K562 (cell line): ENCODE data around the gene FDX2. TPM values are rescaled to one million over a fixed set of nuclear protein-coding genes. Genes with fewer than 3 reads are reported as not detected.

Experiments used
- ATAC-seq: fragments of 200-7000 bp; cut with Tn5 transposase; 3 replicates; pipeline ENCODE4 v1.9.1; 2020; ENCODE audit warnings: moderate library complexity
- BruUV-seq: library from RNA; stranded (reverse); fragments of 400-500 nt; replicated peaks from 2 replicates; lab custom pipeline; 2021; lab: Mats Ljungman, UMichigan
- CTCF ChIA-PET: fragments of 300-600 bp; formaldehyde crosslinking; extraction: SDS; loops from one replicate; lab custom pipeline; 2021; ENCODE audit warnings: low intra/inter-chr PET ratio; lab: Yijun Ruan, JAX
- POLR2A ChIA-PET: fragments of 300-600, 350-650 bp; sonication (Branson Sonifier 250); formaldehyde crosslinking; extraction: SDS; loops from one replicate; lab custom pipeline; 2021; ENCODE audit warnings: antibody characterized with exemption, inconsistent platforms; lab: Yijun Ruan, JAX
- DNase-seq, 4 experiments: peaks; one replicate each; pipeline versions ENCODE4 v3.0.0 to v3.0.0-alpha.2; 2011 to 2018; ENCODE audit warnings: low spot score in 3 of 4, mixed read lengths in 3 of 4; ENCODE audit errors: extremely low read depth in 1 of 4
- FAIRE-seq: peaks from 2 replicates; lab custom pipeline; 2011; peaks lifted over from hg19 to GRCh38; lab: Jason Lieb, UNC
- H2AFZ ChIP-seq: 2 replicates; pipeline ENCODE4 v1.6.0; 2011; ENCODE audit warnings: low read depth, low read length, control low read depth, inconsistent platforms
- H3K27ac ChIP-seq: fragments of 200-600 bp; 3 replicates; pipeline ENCODE4 v1.8.0; 2011; ENCODE audit warnings: low read depth, mild to moderate bottlenecking, control low read depth, inconsistent platforms, low read length, moderate library complexity, mixed read lengths; ENCODE audit errors: extremely low read depth
- H3K27me3 ChIP-seq, 2 experiments: fragments of 300-600 bp in 1 of 2; 2 replicates in 1 of 2; 3 replicates in 1 of 2; pipeline versions ENCODE4 v1.6.0 to v1.8.0; 2011; ENCODE audit warnings: inconsistent platforms in 2 of 2, low read length in 2 of 2, mild to moderate bottlenecking in 1 of 2, mixed read lengths in 1 of 2, moderate library complexity in 1 of 2; ENCODE audit not compliant: control insufficient read depth in 2 of 2, insufficient read depth in 2 of 2
- H3K36me3 ChIP-seq: fragments of 300-600 bp; 3 replicates; pipeline ENCODE4 v1.8.0; 2011; ENCODE audit warnings: mild to moderate bottlenecking, low read length, inconsistent platforms; ENCODE audit not compliant: control insufficient read depth, insufficient read depth
- H3K4me1 ChIP-seq, 2 experiments: fragments of 200-600 bp in 1 of 2; replicated peaks in 1 of 2; 2 replicates in 1 of 2; 3 replicates in 1 of 2; pipeline versions ENCODE4 v1.5.1 to v1.8.0; 2011; ENCODE audit warnings: inconsistent platforms in 2 of 2, low read length in 2 of 2, mild to moderate bottlenecking in 1 of 2, mixed read lengths in 1 of 2, moderate library complexity in 1 of 2; ENCODE audit not compliant: control insufficient read depth in 2 of 2, insufficient read depth in 2 of 2
- H3K4me2 ChIP-seq: 2 replicates; pipeline ENCODE4 v1.6.1; 2011; ENCODE audit warnings: low read length, control low read depth, inconsistent platforms, mixed read lengths; ENCODE audit not compliant: insufficient read depth
- H3K4me3 ChIP-seq: fragments of 200-600 bp; sonication (generic), shearing (Covaris generic); 2 replicates; pipeline ENCODE4 v1.5.1; 2016; ENCODE audit warnings: control low read depth, inconsistent platforms
- H3K79me2 ChIP-seq: fragments of 200-600 bp; 3 replicates; pipeline ENCODE4 v1.8.0; 2011; ENCODE audit warnings: low read length, inconsistent platforms; ENCODE audit not compliant: control insufficient read depth, insufficient read depth
- H3K9ac ChIP-seq, 2 experiments: 2 replicates each; pipeline versions ENCODE4 v1.6.0 to v1.6.1; 2011; ENCODE audit warnings: low read depth in 2 of 2, low read length in 2 of 2, control low read depth in 1 of 2, inconsistent platforms in 1 of 2, mild to moderate bottlenecking in 1 of 2, mixed read lengths in 1 of 2; ENCODE audit not compliant: insufficient read depth in 1 of 2
- H3K9me1 ChIP-seq: one replicate; pipeline ENCODE4 v1.6.0; 2011; ENCODE audit warnings: inconsistent platforms, mild to moderate bottlenecking, low read length, moderate library complexity; ENCODE audit not compliant: control insufficient read depth, insufficient read depth
- H3K9me3 ChIP-seq: replicated peaks from 2 replicates; pipeline ENCODE4 v1.5.1; 2011; ENCODE audit warnings: low read depth, low read length, inconsistent platforms; ENCODE audit not compliant: control insufficient read depth, insufficient read depth
- H4K20me1 ChIP-seq: replicated peaks from 2 replicates; pipeline ENCODE4 v1.6.1; 2011; ENCODE audit warnings: low read length, inconsistent platforms, mixed read lengths; ENCODE audit not compliant: control insufficient read depth, insufficient read depth
- EGR1 ChIP-seq: fragments of 450-650 bp; conservative IDR thresholded peaks from 2 replicates; pipeline ENCODE4 v1.6.1; 2017; ENCODE audit warnings: mild to moderate bottlenecking
- EP300 ChIP-seq: IDR thresholded peaks from 2 replicates; pipeline ENCODE4 v1.6.1; 2012; ENCODE audit warnings: low read length, improper control_type of control experiment
- KLF16 ChIP-seq: IDR thresholded peaks from 2 replicates; pipeline ENCODE4 v1.6.1; 2016; ENCODE audit warnings: antibody characterized with exemption
- NFRKB ChIP-seq: fragments of 450-650 bp; IDR thresholded peaks from 2 replicates; pipeline ENCODE4 v1.6.1; 2016; ENCODE audit warnings: low read depth
- SREBF1 ChIP-seq: fragments of 150-350 bp; IDR thresholded peaks from 2 replicates; pipeline ENCODE4 v1.6.1; 2014; ENCODE audit warnings: antibody characterized with exemption, low read depth, low read length, borderline replicate concordance
- TAF7 ChIP-seq: fragments of 450-650 bp; IDR thresholded peaks from 2 replicates; pipeline ENCODE4 v1.6.1; 2016; ENCODE audit warnings: missing genetic modification characterization, missing compliant biosample characterization
- ZFX ChIP-seq: sonication (generic); formaldehyde crosslinking; IDR thresholded peaks from 2 replicates; pipeline ENCODE4 v1.8.0; 2022; ENCODE audit warnings: mild to moderate bottlenecking, missing genetic modification reagents, moderate library complexity
- ZKSCAN3 ChIP-seq: fragments of 250-450 bp; sonication (Bioruptor Pico); IDR thresholded peaks from 2 replicates; pipeline ENCODE4 v1.4.0; 2020
- WGBS: fragments of 100-300 bp; shearing (Covaris generic); methylation state at CpG from one replicate; pipeline ENCODE4 v1.1.6; 2016; ENCODE audit warnings: low coverage, mixed read lengths; ENCODE audit not compliant: insufficient coverage; ENCODE audit errors: missing lambda C conversion rate; 5-methylcytosine and 5-hydroxymethylcytosine counted together
- in situ Hi-C: fragments of 300-500 bp; cut with MboI; formaldehyde crosslinking; loops from 4 replicates; pipeline ENCODE4 v1.15.0; 2018; ENCODE audit warnings: inconsistent platforms, mixed read lengths
- intact Hi-C: fragments of 100-400 bp; cut with micrococcal nuclease; formaldehyde crosslinking; loops from 2 replicates; pipeline ENCODE4 v1.14.2; 2022
- polyA plus RNA-seq, 8 experiments: library from polyadenylated mRNA; depleted of rRNA in 4 of 8; stranded (reverse) in 5 of 8; unstranded in 3 of 8; fragments of >200 nt; fragmentation: Nextera tagmentation in 2 of 8; fragmentation: Illumina TruSeq in 1 of 8; extraction: Ambion mirVana in 2 of 8; extraction: Trizol in 1 of 8; gene quantifications; 2 replicates each; pipeline versions ENCODE4 v1.2.1 to v1.2.3, GENCODE V29; 2011 to 2014; ENCODE audit warnings: inconsistent platforms in 1 of 8, missing spikeins in 1 of 8
- total RNA-seq, 7 experiments: library from RNA; depleted of rRNA in 6 of 7; stranded (reverse); fragments of >200 nt in 6 of 7; fragmentation: Illumina TruSeq in 2 of 7; extraction: Trizol in 2 of 7; gene quantifications; 2 replicates each; pipeline versions ENCODE4 v1.2.1 to v1.2.3, GENCODE V29; 2011 to 2021; ENCODE audit warnings: low replicate concordance in 1 of 7
- TF ChIP-seq, protein P1 (sequence below): sonication (generic); formaldehyde crosslinking; IDR thresholded peaks from 2 replicates; pipeline ENCODE4 v1.8.1; 2023; ENCODE audit warnings: mild to moderate bottlenecking, missing genetic modification reagents
- TF ChIP-seq, protein P2 (sequence below): fragments of 200-800 bp; sonication (Bioruptor generic); IDR thresholded peaks from 2 replicates; pipeline ENCODE4 v1.6.1; 2017; ENCODE audit warnings: missing genetic modification characterization, missing compliant biosample characterization
- TF ChIP-seq, protein P3 (sequence below): fragments of 450-650 bp; formaldehyde crosslinking; IDR thresholded peaks from 2 replicates; pipeline ENCODE4 v1.4.0; 2020; ENCODE audit warnings: mild to moderate bottlenecking, moderate library complexity
- TF ChIP-seq, protein P4 (sequence below), 2 experiments: fragments of 450-650 bp; conservative IDR thresholded peaks; 2 replicates each; pipeline ENCODE4 v1.6.1; 2017; ENCODE audit warnings: mild to moderate bottlenecking in 2 of 2, moderate library complexity in 2 of 2

FDX2 gene
- total and polyA plus RNA-seq, 9 of the 15 experiments (the other 6 are each of a cell fraction or from before 2014, with no cell fraction given), result 2.5 to 49.8 (median 29.7) TPM

DNA sequence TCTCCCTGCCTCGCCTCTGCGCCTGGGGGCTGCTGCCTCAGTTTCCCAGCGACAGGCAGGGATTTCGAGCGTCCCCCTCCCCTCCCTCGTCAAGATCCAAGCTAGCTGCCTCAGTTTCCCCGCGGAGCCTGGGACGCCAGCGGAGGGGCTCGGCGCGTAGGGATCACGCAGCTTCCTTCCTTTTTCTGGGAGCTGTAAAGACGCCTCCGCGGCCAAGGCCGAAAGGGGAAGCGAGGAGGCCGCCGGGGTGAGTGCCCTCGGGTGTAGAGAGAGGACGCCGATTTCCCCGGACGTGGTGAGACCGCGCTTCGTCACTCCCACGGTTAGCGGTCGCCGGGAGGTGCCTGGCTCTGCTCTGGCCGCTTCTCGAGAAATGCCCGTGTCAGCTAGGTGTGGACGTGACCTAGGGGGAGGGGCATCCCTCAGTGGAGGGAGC, 45.6 kb downstream of the FDX2 start (continued):
- TF ChIP-seq EP300, result no peak
- 0 out of 2 replicates have a peak, but pooled peaks have one; percentile 24 for TF ChIP-seq NFRKB
- TF ChIP-seq, protein P1, sequence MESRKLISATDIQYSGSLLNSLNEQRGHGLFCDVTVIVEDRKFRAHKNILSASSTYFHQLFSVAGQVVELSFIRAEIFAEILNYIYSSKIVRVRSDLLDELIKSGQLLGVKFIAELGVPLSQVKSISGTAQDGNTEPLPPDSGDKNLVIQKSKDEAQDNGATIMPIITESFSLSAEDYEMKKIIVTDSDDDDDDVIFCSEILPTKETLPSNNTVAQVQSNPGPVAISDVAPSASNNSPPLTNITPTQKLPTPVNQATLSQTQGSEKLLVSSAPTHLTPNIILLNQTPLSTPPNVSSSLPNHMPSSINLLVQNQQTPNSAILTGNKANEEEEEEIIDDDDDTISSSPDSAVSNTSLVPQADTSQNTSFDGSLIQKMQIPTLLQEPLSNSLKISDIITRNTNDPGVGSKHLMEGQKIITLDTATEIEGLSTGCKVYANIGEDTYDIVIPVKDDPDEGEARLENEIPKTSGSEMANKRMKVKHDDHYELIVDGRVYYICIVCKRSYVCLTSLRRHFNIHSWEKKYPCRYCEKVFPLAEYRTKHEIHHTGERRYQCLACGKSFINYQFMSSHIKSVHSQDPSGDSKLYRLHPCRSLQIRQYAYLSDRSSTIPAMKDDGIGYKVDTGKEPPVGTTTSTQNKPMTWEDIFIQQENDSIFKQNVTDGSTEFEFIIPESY (CRISPR knock-in tag), result peak; percentile 39; the same call in 1 of the 2 replicates
- TF ChIP-seq TAF7, result 0 out of 2 replicates have a peak, but pooled peaks have one; percentile 25
- TF ChIP-seq EGR1, result peak; percentile 31; the same call in 1 of the 2 replicates
- TF ChIP-seq SREBF1, result no peak

DNA sequence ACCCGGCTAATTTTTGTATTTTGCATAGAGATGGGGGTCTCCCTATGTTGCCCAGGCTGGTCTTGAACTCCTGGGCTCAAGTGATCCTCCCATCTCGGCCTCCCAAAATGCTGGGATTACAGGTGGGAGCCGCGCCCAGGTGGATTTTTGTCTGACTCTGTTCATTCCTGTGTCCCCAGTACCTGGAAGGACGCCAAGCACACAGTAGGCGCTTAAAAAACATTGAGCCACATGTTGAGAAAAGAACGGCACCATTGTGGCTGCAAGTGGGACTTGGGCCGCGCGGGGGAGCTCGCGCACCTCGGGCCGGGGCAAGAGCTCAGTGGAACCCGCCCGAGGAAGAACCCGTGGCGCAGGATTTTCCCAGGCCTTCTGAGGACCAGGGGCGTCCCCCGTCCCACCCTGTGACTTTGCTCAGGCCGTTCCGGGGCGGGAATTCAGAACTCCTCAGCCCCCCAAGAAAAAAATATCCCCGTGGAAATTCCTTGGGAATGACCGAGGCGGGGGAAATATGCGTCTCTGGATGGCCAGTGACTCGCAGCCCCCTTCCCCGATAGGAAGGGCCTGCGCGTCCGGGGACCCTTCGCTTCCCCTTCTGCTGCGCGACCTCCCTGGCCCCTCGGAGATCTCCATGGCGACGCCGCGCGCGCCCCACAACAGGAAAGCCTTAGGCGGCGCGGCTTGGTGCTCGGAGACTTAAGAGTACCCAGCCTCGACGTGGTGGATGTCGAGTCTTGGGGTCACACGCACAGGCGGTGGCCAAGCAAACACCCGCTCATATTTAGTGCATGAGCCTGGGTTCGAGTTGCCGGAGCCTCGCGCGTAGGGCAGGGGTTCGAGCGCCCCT, 46.3 kb downstream of the FDX2 start:
- BruUV-seq, result no TSS peak
- 17% methylated on average over 47 of the region's 59 CpGs for WGBS
- peaks cover 16 to 33% of the 10 kb centered on the region in 2 experiments; a peak in 4 of 5 replicates for H3K4me1 ChIP-seq
- no peaks in the 10 kb centered on the region for H3K27me3 ChIP-seq
- peak; percentile 80 to 91 (median 86) for DNase-seq
- no peaks in the 10 kb centered on the region for H4K20me1 ChIP-seq
- peaks cover 30% of the 10 kb centered on the region for H3K79me2 ChIP-seq
- peak overlapping the region; percentile 73 to 93 for H3K9ac ChIP-seq
- ATAC-seq, result peak; percentile 80
- peak overlapping the region; percentile 48 for H3K4me3 ChIP-seq
- peak overlapping the region; percentile 76 for H3K4me2 ChIP-seq
- POLR2A ChIA-PET, result interaction anchor here (0.6 to 3.7 kb wide), 15 partner anchors 9 to 160 kb away, joined by 3 to 74 read pairs (median 4); partner anchors contain the start of genes FDX2, ICAM4, ICAM5 and RAVER1
- peak overlapping the region; percentile 91 for H2AFZ ChIP-seq
- CTCF ChIA-PET, result interaction anchor here (1.2 to 3.9 kb wide), 2 partner anchors 19 to 119 kb away, joined by 3 to 77 read pairs; no protein-coding TSS in a partner anchor
- H3K27ac ChIP-seq, result peak overlapping the region; percentile 81
- in situ Hi-C loops (loop anchor here (5.0 kb wide), 1 partner anchor 118 kb away; no protein-coding TSS in a partner anchor), intact Hi-C loops (loop anchor here (1.0 to 2.0 kb wide), 3 partner anchors 20 to 120 kb away; partner anchors contain the start of genes ICAM5 and TYK2)
- no peaks in the 10 kb centered on the region for H3K9me1 ChIP-seq
- peaks cover 16% of the 10 kb centered on the region; the same call in 2 of the 3 replicates for H3K36me3 ChIP-seq
- FAIRE-seq, result peak; percentile 77
- H3K9me3 ChIP-seq, result no peaks in the 10 kb centered on the region
- TF ChIP-seq, protein P2, sequence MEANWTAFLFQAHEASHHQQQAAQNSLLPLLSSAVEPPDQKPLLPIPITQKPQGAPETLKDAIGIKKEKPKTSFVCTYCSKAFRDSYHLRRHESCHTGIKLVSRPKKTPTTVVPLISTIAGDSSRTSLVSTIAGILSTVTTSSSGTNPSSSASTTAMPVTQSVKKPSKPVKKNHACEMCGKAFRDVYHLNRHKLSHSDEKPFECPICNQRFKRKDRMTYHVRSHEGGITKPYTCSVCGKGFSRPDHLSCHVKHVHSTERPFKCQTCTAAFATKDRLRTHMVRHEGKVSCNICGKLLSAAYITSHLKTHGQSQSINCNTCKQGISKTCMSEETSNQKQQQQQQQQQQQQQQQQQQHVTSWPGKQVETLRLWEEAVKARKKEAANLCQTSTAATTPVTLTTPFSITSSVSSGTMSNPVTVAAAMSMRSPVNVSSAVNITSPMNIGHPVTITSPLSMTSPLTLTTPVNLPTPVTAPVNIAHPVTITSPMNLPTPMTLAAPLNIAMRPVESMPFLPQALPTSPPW (CRISPR knock-in tag), result no peak; the same call in 1 of the 2 replicates
- TF ChIP-seq ZKSCAN3 (no peak), ZFX (CRISPR knock-in tag) (peak; percentile 21; the same call in 1 of the 2 replicates), KLF16 (peak; percentile 32; the same call in 1 of the 2 replicates)
- TF ChIP-seq, protein P3, sequence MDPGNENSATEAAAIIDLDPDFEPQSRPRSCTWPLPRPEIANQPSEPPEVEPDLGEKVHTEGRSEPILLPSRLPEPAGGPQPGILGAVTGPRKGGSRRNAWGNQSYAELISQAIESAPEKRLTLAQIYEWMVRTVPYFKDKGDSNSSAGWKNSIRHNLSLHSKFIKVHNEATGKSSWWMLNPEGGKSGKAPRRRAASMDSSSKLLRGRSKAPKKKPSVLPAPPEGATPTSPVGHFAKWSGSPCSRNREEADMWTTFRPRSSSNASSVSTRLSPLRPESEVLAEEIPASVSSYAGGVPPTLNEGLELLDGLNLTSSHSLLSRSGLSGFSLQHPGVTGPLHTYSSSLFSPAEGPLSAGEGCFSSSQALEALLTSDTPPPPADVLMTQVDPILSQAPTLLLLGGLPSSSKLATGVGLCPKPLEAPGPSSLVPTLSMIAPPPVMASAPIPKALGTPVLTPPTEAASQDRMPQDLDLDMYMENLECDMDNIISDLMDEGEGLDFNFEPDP, result no peak
- TF ChIP-seq, protein P4, sequence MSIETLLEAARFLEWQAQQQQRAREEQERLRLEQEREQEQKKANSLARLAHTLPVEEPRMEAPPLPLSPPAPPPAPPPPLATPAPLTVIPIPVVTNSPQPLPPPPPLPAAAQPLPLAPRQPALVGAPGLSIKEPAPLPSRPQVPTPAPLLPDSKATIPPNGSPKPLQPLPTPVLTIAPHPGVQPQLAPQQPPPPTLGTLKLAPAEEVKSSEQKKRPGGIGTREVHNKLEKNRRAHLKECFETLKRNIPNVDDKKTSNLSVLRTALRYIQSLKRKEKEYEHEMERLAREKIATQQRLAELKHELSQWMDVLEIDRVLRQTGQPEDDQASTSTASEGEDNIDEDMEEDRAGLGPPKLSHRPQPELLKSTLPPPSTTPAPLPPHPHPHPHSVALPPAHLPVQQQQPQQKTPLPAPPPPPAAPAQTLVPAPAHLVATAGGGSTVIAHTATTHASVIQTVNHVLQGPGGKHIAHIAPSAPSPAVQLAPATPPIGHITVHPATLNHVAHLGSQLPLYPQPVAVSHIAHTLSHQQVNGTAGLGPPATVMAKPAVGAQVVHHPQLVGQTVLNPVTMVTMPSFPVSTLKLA (conservative IDR thresholded peaks at IDR 0.05), result peak; percentile 58 to 72
